ENCODE measurements around the gene G6PC1.
A peak's percentile ranks its signal among the peaks of the same experiment; 100 is the strongest.

The G6PC1 gene

GRCh38 chr17:42929497-42929844 lies 28.9 kb downstream of the G6PC1 start:
- no peak for DNase-seq (ENCODE audit: low read depth in 2 of 3, low spot score in 2 of 3)

DNA sequence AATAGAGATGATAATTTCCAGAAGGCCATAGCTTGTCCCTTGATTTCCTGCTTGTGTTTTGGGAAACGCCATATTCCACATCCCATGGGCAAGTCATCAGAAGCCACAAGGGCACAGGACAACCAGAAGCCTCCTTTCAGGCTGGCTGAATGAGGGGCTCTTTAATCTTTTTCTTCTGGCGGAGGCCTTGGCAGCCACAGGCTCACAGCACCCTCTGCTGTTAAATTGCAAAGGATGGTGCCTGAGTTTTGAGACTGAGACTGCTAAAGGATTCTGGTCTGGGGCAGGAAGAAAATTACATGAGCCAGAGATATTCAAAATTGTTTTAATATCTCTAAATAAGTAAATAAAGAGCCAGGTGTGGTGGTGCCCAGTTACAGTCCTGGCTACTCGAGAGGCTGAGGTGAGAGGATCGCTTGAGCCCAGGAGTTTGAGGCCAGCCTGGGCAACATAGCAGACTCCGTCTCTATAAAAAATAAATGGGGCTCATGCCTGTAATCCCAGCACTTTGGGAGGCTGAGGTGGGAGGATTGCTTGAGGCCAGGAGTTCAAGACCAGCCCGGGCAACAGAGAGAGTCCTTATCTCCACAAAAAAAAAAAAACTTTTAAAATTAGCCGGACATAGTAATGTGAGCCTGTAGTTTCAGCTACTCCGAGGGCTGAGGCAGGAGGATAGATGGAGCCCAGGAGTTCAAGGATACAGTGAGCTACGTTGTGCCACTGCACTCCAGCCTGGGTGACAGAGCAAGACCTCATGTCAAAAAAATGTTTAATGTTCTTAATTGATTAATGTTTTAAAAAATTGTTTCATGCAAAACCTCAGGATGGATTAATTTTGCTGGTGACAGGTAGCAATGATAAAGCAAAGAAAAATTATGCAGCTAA lies 37.4 kb downstream of the G6PC1 start:
- peak in 1 of 3 experiments; percentile 1 for DNase-seq (ENCODE audit: low read depth in 2 of 3, low spot score in 2 of 3)

- no peak for DNase-seq (ENCODE audit: low read depth in 2 of 3, low spot score in 2 of 3)
Observed at GRCh38 chr17:42944211-42944610, 43.6 kb downstream of the G6PC1 start.

GRCh38 chr17:42946812-42947211 lies 46.2 kb downstream of the G6PC1 start:
- DNase-seq (ENCODE audit: low read depth in 2 of 3, low spot score in 2 of 3), result no peak

DNA sequence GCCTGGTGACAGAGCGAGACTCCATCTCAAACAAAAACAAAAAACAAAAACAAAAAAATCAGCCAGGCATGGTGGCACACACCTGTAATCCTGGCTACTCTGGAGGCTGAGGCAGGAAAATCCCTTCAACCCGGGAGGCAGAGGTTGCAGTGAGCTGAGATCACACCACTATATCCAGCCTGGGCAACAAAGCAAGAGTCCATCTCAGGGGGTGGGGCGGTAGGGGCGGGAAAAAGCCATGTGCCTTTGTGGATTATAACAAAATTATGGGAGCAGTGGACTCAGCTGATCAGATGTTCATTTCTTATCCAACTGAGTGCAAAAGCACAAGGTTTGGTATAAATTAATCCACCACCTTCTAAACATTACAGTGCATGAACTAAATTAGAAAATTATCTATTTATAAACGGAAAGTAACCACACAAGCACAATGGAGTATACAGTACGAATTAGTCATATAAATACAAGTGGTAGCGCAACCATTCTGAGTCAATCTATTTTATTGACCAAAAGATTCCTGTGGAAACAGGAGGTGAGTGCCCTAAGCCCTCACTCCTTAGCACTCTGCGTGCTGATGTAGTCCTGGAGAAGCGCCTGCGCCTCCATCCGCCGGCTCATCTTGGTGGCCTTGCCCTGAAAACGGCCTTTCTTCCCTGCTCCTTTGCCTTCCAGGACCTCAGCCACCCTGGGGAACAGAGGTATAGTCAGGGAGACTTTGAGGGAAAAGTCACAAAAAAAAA lies 49.6 kb downstream of the G6PC1 start:
- no peak for DNase-seq (ENCODE audit: low read depth in 2 of 3, low spot score in 2 of 3)
